Measurements from ENCODE around the gene KATNB1. TPM values are rescaled to one million over a fixed set of nuclear protein-coding genes. Genes with fewer than 3 reads are reported as not detected.
A peak's percentile ranks its signal among the peaks of the same experiment; 100 is the strongest.
"Not testable (repeated sequence)": the region's sequence is repeated elsewhere in the genome, so short reads cannot be mapped to it uniquely, and the experiment has no call there.

The KATNB1 gene
- total RNA-seq, 1 donor from 2014 or later, result 34.7 TPM

DNA sequence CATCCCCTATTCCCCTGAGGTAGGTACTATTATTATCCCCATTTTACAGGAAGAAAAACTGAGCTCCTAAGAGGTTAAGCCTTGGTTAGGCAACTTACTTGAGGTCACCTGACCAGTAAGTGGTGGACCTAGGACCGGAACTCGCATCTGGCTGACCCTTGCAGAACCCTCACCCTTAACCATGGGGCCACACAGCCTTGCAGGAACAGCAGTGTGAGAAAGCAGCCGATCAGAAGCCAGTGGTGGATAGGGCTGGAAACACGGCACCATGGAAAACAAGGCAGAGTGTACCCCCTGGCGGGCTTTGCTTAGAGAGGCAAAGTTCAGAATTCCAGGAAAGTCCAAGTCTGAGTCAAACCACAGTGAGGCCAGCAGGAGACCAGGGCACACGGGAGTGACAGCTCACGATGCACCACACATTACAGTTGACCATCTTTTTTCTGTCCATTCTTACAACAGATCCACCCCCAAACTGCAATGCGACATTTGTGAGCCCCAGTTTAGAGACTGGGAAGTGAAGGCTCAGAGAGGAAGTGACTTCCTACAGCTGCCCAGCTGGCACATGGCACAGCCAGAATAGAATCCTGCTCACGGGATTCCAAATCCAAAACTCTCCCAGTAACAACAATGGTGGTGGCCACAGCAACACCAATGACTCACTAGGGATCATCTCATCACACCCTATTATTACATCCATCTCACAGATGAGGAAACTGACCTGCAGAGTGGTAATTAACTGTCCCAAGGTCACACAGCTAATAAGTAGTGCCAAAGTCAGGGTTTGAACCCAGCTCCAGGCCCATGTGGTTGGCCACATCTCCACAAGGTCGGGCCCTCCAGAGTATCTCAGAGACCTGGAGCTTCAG is 46.4 kb downstream of the KATNB1 start:
- DNase-seq (ENCODE audit: low read depth), result no peak
- no peak overlapping the region for H3K4me3 ChIP-seq (ENCODE audit: low read depth, low read length)
- TF ChIP-seq, protein P1, sequence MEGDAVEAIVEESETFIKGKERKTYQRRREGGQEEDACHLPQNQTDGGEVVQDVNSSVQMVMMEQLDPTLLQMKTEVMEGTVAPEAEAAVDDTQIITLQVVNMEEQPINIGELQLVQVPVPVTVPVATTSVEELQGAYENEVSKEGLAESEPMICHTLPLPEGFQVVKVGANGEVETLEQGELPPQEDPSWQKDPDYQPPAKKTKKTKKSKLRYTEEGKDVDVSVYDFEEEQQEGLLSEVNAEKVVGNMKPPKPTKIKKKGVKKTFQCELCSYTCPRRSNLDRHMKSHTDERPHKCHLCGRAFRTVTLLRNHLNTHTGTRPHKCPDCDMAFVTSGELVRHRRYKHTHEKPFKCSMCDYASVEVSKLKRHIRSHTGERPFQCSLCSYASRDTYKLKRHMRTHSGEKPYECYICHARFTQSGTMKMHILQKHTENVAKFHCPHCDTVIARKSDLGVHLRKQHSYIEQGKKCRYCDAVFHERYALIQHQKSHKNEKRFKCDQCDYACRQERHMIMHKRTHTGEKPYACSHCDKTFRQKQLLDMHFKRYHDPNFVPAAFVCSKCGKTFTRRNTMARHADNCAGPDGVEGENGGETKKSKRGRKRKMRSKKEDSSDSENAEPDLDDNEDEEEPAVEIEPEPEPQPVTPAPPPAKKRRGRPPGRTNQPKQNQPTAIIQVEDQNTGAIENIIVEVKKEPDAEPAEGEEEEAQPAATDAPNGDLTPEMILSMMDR (conservative IDR thresholded peaks at IDR 0.05; ENCODE audit: low read depth, low read length), result peak; percentile 58

DNA sequence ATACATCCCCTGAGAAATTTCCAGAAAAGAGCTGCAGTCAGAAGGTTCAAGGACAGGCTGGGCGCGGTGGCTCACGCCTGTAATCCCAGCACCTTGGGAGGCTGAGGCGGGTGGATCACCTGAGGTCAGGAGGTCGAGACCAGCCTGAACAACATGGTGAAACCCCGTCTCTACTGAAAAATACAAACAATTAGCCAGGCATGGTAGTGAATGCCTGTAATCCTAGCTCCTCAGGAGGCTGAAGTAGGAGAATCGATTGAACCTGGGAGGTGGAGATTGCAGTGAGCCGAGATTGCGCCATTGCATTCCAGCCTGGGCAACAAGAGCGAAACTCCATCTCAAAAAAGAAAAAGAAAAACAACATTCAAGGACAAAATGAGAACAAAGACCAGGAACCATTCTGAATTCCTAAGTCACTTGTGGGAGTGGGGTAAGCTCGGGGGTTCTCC is 47.1 kb downstream of the KATNB1 start:
- DNase-seq (ENCODE audit: low read depth); H3K4me3 ChIP-seq (ENCODE audit: low read depth, low read length): not testable (repeated sequence)

DNA sequence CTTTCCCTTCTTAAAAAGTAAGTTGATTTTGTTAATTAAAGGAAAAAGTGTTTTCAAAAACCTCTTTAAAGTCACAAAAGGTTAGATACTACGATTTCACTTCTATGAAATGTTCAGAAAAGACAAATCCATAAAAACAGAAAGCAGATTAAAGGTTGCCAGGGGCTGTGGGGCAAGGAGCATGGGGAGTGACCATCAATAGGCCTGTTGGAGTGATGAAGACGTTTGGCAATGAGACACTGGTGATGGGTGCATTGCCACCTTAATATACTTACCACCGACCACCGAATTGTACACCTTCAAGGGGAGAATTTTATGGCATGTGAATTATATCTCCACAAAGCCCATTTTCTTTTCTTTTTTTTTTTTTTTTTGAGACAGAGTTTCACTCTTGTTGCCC is 47.5 kb downstream of the KATNB1 start:
- TF ChIP-seq, protein P1 (conservative IDR thresholded peaks at IDR 0.05; ENCODE audit: low read depth, low read length), result no peak
- H3K4me3 ChIP-seq (ENCODE audit: low read depth, low read length), result no peak overlapping the region
- no peak for DNase-seq (ENCODE audit: low read depth)

DNA sequence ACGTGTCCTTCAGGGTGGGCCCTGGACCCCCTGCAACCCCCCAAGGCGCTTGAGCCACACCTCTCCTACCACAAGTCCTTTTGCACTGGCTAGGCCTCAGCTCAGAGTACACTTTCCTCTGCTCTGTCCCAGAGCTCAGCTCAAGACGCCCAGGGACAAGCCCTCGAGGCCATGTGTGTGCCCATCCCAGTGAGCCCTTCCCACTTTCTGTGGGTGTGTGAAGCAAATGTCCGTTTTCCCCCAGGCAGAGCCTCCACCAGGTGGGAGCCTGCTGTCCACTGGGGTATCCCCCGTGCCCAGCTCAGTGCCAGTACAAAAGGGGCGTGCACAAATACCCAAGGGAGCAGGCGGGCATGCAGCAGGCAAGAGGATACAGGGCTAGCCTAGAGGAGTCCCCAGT is 48.3 kb downstream of the KATNB1 start:
- TF ChIP-seq, protein P1 (conservative IDR thresholded peaks at IDR 0.05; ENCODE audit: low read depth, low read length), result no peak
- no peak for DNase-seq (ENCODE audit: low read depth)
- H3K4me3 ChIP-seq (ENCODE audit: low read depth, low read length), result no peak overlapping the region

DNA sequence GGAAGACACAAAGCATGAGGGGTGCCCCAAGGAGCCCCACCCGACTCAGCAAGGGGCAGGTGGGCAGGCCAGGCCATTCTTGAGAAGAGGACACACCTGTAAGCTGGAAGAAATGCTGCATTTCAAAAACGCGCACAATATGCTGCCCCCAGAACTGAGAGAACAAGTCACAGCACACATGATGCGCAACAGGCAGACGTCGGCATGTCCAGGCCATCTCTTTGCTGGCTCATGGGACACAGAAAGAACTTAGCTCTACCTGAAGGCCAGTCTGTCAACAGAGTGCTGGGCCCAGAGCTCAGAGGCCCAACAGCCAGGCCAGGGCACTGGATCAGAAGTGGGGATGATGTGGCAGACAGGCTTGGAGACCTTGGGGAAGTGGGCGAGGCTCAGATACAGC is 48.8 kb downstream of the KATNB1 start:
- DNase-seq (ENCODE audit: low read depth), result no peak
- no peak overlapping the region for H3K4me3 ChIP-seq (ENCODE audit: low read depth, low read length)
- TF ChIP-seq, protein P1 (conservative IDR thresholded peaks at IDR 0.05; ENCODE audit: low read depth, low read length), result no peak

DNA sequence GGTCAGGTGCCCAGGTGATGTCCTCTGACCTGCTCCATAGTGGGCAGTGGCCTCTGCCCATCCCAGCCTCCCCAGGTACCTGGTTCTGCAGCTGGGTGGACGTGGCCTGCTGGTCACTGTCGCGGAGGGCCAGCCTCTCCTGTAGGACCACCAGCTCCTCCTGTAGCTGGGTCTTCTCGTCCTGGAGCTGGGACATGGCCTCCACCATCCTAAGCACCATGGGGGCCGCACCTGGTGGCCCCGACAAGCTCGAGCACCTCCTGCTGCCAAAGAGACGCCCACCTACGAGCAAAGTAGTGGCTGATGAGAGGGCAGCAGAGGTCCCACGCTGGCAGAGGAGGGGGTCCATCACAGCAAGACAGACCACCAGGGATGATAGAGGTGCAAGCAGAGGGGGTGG is 49.8 kb downstream of the KATNB1 start:
- H3K4me3 ChIP-seq (ENCODE audit: low read depth, low read length), result no peak overlapping the region
- DNase-seq (ENCODE audit: low read depth), result no peak
- TF ChIP-seq, protein P1 (conservative IDR thresholded peaks at IDR 0.05; ENCODE audit: low read depth, low read length), result no peak

DNA sequence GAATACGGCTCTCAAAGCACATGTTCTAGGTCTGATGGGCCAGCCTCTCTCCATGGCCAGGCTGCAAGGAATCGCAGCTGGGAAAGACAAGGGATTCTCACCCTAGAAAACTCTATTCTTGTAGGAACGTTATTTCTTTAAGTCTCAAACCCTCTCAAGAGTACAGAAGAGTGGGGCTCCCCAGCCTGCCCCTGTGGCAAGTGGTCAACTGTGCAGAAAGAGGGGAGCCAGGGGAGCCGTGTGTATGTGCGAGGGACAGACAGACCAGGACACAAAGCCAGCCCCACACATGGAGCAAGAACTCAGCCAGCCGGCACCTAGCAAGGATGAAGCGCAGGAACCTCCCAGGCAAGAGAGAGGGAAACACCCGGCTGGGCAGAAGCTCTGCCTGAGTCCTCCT is 50.4 kb downstream of the KATNB1 start:
- TF ChIP-seq, protein P1 (conservative IDR thresholded peaks at IDR 0.05; ENCODE audit: low read depth, low read length), result no peak
- DNase-seq (ENCODE audit: low read depth), result no peak
- no peak overlapping the region for H3K4me3 ChIP-seq (ENCODE audit: low read depth, low read length)

Measured in epithelial cell of proximal tubule (primary cell).